Limb (tissue), 2 donors: ENCODE data around the gene CXorf38.

Experiments used
- DNase-seq, 2 donors: peaks; one replicate each; pipeline ENCODE4 v3.0.0-alpha.2; 2016; ENCODE audit errors: extremely low spot score in 2 of 2

The CXorf38 gene, protein sequence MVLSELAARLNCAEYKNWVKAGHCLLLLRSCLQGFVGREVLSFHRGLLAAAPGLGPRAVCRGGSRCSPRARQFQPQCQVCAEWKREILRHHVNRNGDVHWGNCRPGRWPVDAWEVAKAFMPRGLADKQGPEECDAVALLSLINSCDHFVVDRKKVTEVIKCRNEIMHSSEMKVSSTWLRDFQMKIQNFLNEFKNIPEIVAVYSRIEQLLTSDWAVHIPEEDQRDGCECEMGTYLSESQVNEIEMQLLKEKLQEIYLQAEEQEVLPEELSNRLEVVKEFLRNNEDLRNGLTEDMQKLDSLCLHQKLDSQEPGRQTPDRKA

DNA sequence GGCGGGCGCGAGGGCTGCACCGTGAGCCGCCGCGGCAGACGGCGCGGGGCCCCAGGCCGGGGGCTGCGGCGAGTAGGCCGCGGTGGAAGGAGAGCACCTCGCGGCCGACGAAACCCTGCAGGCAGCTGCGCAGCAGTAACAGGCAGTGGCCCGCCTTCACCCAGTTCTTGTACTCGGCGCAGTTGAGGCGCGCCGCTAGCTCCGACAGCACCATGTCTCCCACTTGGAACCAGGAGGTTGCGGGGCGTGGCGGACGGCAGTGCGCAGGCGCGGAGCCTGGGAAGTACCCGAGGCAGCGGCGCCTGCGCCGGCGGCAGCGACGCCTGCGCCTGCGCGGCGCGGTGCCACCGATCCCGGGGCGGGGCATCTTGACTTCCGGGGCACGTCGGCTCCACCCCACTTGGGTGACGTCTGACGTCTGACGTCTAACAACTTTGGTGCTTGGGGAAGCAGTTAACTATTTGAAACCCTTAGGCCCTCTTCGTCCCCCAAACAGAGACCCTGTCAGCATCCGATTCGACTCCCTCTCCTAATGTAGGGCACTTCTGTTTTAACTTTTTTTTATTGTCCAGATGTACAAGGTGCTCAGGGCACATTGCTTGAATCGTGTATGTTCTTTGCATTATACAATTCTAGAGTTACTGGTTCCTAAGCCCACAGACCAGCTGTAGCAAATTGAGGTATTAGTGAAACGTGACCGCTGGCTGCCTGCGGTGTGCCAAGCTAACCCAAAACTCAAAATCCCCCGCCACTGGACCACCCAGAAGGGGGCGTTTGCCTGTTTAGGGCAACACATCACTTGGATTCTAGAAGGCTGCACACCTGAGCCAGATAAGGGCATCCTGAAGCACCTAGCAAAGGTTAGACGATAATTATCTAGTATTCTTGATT is at the start of gene CXorf38:
Gene CXorf38 (minus strand): TSS at position 255 of the 891 bp plus-strand sequence. CDS start 41 bp downstream, at position 214.
- DNase-seq = peak; percentile 84 to 95

DNA sequence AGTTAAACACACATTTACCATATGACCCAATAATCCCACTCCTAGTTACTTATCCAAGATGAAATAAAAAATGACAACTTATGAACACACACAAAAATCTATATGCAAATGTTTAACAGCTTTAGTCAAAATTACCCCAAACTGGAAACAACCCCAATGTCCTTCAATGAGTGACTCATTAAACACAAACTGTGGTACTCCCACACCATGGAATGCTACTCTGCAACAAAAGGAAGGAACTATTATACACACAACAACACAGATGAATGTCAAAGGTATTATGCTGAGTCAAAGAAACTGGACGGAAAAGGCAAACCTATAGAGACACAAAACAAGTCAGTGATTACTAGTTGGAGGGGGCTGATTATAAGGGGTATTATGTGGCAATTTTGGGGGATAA is 47.4 kb upstream of the CXorf38 start:
- no peak for DNase-seq

DNA sequence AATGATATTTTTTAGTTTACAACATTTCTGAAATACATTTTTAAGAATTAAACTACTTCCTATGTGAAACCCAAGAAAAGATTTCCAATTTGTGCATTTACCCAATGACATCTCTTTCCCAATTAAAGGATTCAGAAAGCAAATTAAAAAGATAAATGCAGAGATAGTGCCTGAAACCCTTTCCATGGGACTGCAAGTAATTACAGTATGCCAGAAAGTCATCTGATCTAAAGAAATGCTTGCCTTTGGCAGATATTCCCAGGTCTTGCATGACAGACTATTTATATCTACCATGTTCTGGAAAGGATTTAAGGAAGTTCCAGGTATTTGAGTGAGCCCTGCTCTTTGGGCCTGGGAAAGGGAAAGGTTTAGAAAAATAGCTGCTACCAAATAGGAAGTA is 41.6 kb upstream of the CXorf38 start:
- no peak for DNase-seq

DNA sequence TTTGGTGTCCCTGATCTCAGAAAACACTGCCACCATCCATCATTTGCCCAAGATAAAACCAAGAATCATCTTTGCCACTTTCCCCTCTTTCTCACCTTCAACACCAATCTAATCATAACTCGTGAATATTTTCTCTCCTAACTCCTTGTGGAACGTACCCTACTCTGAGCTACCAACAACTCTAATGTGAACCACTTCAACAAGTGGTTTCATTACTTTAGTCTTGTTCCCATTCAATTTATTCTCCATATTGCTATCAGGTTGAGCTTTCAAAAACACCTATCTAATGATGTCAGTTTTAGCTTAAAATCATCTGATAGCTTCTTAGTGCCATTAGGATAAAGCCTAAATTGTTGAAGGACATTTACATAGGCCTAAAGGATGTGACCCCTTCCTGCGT is 39.8 kb upstream of the CXorf38 start:
- DNase-seq = no peak

DNA sequence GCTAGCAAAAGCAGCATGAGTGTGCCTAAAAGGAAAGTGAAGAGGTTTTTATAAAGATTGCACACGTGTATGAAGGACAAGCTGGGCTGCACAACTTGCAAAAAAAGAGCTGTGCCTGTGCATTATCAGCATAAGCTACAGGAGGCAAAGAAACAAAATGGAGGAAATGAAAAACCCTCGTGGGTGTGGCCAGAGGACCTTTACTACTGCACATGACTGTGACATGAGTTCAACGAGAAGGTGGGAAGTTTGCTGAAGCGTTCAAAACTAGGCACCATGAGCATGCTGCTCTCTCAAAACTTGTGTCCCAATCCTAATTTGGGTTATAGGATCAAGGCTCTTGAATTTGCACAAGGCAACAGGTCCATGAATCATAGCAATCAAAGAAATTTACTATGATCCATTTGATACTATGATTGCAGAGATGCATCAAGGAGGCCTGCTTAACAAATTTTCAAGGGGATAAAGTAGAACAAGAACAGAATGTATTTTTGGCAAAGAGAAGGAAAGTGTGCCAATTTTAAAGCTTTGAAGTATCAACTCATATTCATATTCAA is 38.1 kb upstream of the CXorf38 start:
- DNase-seq = no peak

DNA sequence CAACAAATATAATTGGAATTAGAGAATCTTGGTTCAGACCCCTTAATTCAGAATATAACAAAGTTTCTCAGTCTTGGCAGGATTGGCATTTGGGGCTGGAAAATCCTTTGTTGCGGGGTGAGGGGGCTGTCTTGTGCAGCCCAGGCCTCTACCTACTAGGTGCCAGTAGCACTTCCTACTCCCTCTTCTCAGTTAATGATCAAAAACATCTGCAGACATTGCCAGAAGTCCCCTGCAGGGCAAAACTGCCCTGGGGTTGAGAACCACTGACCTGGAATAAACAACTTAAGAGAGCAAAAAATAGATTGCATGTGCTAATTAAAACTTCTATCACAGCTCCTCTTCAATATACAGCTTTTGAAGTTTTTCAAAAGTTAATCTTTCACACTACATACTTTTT is 36.7 kb upstream of the CXorf38 start:
- DNase-seq = no peak

DNA sequence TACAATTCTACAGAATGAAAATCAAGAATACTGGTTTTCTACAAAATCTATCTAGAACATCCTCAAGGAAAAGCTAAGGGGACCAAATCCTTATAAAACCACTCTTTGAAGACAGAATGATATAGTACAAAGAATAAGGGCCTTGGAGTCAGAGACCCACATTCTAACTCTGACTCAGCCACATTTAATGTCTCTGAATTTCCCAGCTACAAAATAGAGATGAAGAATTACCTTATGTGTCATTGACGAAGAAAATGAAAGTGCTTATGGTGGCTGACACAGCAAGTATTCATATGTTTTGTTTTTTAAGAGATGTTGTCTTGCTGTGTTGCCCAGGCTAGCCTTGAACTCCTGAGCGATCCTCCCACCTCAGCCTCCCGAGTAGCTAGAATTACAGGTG is 35.9 kb upstream of the CXorf38 start:
- no peak for DNase-seq

DNA sequence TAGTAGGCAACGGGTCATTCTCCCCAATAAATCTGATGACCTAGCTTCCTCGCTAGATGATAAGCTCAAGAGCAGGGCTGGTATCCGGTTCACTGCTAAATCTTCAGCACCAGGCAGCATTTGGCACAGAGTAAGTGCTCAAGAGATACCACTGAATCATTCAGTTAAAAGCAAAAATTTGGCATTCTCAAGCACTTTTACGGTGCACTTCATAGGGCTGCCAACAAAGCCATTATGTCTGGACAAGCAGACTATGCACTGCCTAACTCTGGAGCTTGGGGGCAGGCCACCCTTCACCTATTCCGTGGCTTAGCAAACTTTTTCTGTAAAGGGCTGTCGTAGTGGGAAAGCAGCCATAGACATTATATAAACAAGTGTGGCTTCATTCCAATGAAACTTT is 23.8 kb upstream of the CXorf38 start:
- DNase-seq = no peak

DNA sequence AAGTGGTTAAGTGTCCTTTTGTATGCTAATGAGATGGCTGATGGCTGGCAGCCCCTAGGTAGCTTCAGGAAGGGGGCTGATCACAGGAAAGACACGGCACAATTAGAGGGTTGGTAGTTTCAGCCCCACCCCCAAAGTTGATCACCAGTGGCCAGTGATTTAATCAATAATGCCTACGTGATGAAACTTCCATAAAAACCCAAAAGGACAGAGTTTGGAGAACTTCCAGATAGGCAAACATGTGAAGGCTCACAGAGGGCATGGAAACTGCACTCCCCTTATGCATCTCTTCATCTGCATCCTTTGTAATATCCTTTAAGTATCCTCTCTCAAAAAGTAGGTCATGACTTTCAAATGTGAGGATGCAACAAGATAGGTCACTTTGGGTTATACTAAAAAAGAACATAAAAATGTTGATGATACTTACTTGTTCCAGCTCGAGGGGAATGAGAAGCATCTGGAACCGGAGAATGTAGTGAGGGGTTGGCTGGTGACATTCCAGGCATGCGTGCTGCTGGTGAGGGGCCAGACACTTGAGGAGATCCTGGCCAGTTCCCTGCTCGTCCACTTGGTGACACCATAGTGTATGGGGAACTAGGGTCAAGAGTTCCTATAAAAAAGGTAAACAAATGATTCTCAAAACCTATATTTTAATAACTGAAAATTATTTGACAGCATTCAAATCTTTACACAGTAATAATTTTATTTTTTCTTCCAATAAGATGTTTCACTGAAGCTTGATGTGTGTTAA is 16.7 kb upstream of the CXorf38 start:
- DNase-seq = no peak

DNA sequence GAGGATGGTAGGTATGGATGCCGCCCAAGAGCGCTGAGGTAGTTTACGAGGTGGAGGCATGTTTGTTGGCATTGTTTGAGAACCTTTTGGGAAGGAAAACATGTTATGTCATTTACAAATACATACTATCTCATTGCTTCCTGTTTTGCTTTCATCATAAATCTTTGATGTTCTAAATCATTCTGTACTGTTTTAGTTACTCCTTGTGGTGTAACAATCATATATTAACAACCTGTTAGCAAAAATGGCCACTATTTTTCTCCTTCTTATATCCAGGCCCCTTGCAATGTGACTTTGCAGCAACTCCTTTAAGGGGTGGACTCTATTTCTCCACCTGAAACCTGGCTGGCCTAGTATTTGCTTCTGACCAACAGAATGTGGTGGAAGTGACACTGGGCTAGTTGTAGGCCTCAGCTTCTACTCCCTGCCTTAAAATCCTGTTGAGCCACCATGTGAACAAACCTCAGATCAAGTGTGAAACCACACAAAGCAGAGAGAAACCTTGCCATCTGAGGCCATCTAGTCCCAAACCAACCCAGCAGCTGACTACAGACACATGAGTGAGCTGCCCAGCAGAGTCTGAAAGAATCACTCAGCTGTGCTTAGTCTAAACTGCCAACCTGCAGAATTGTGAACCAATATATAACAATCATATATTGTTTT is 15.8 kb upstream of the CXorf38 start:
- DNase-seq = no peak

DNA sequence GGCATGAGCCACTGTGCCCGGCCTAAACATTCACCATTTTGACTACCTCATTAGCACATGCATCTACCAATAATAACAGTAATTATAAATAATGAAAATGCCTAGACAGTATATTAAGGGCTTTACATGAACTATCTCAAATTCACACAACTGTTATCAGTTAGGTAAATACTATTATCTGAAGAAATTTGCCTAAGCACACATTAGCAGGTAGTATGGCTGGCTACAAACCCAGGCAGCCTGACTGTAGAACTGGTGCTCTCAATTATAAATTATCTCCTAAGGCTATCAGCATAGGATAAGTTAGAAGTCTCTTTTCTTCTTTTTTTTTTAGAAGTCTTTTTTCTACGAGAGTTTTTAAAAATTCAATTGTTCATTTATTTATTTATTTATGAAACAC is 14.1 kb upstream of the CXorf38 start:
- no peak for DNase-seq

DNA sequence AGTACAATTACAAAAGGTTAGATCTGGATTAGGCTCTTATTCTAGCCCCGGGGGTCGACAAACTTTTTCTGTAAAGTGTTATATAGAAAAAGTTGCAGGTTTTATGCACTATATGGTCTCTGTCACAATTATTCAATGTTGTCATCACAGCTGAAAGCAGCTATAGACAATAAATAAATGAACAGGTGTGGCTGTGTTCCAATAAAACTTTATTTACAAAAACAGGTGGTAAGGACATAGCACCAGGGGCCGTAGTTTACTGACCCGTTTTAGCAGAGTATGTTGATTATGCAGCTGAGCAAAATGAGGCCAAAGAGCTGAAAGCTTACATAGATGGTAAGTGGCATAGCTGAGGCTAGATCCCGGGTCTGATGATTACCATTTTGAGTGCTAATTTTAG is 13.0 kb upstream of the CXorf38 start:
- no peak for DNase-seq

DNA sequence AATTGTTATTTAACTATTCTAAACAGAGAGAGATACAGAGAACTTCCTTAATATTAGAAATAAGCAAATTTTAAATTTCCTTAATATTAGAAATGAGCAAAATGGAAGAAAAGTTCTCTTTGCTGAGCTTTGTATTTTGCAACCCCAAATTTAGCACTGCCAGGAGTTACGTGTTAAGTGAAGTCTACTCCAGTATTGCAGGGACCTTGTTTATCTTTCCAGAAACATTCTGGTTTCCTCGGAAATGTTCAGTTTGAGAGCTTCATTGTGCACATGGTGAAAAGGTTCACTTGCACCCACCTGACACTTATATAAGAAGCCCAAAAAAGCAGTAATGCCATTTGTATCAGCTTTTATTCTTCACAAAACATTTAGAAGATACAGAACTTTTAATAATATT is 6.2 kb upstream of the CXorf38 start:
- no peak for DNase-seq

DNA sequence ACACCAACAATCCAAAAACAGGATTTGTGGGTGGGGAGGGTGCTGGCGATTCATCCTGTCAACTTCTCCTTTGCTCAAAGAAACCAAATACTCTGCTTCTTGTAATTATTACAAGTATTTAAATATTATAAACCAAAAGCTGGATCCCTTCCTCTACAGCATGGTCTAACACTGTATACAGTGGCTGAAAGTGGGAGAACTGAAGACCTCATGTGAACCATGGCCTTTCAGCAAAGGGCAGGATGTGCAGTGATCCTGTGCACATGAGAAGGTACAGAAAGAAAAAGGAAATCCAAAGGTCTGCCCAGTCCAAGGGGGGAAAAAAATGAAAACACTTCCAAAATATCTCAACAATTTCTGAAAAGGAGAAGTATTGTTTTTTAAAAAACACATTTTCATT is 5.3 kb upstream of the CXorf38 start:
- DNase-seq = no peak

DNA sequence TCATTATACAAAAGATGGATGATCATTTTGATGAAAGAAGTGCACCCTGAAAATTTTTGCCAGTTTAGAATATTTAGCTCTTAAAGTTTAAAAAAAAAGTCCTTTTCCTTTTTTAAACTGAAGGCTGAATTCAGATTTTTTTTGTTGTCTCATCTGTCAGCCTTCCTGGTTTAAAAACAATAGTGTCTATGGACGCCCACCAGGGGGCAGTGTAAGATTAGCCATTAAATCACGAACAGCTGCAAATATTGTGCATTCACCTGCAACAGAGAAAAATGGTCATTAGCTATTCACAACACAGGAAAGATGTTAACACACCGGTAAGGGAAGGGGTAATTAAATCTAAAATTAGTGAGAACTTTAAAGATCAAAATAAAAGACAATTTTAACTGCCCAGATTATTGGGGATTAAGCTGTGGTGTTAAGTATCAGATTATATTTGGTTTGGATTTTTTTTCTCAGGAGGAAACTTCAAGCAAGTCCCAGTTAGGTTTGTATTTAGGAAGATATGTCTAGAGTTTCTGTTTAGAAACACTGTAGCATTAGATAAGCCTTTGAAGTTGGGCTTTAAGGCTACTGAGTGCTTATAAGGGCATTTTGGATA is 4.4 kb upstream of the CXorf38 start:
- peak; percentile 51 to 73 for DNase-seq

DNA sequence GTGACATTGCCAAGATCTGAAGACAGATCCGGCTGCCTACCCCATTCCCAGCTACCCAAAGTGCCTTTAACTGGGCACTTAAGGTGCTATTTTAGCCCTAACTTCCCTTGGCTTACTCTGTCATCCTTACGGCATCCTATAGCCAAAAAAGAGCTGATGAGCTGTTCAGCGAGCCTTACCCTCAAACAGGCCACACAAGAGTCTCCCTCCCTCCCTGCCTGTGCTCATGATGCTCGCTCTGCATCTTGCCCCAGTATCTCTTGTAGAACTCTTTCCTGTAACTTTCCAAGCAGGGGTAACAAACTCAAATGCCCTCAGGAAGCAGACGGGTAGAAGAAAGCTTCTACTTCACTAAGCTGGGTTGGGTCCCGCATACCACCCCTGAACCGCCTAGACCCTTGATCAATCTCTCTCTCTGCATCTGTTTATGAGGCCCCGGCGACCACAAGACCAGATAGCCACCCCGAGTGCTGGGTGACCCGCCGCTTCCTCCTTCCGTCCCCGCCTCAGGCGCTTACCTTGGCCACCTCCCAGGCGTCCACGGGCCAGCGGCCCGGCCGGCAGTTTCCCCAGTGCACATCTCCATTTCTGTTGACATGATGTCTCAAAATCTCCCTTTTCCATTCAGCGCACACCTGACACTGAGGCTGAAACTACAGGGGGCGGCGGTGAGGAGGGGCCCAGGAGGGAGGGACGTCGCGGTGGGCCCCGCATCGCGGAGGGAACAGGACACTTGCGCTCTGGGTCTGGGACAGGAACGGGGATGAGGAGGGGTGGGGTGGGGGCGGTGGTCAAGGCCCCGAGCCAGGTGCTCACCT is 663 bp downstream of the CXorf38 start:
- no peak for DNase-seq

DNA sequence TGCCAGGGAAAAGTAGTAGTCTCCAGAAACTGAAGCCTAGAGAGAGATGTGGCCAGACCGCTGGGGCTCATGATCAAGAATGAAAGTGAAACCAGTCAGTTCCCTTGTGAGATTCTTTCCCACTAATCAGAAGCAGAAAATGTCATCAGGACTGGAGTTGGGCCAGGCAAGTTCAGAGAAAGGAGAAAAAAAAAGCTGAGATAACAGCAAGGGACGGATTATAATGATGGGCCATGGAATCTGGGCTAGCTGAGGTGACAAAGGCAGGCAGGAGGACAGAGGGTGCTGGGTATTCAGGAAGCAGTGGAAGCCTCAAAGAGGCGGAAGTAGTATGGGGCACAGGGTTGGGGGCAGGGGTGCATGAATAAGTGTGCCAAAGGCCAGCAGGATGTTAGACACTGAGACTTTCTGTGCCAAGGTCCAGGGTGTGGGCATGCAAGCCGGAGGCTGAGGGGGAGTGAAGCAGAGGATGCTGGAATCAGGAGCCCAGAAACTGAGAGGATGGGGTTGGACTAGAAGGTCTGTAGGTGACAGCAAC is 2.5 kb downstream of the CXorf38 start:
- DNase-seq = peak in 1 of 2 donors; percentile 10

DNA sequence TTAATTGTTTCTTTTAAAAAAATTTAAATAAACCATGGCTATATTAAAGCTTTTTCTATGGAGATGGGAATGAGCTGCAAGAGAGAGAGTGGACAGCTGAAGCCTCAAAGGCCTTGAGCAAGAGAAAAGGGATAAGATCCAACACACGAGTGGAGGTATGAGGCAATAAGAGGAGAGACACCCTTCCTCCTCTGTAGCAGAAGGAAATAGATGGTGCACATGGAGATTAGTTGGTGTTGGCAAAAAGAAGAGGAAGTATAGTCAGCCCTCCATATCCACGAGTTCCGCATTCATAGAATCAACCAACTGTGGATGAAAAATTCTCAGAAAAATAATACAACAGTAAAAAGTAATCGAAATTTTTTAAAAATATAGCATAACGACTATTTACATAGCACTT is 3.2 kb downstream of the CXorf38 start:
- DNase-seq = no peak

DNA sequence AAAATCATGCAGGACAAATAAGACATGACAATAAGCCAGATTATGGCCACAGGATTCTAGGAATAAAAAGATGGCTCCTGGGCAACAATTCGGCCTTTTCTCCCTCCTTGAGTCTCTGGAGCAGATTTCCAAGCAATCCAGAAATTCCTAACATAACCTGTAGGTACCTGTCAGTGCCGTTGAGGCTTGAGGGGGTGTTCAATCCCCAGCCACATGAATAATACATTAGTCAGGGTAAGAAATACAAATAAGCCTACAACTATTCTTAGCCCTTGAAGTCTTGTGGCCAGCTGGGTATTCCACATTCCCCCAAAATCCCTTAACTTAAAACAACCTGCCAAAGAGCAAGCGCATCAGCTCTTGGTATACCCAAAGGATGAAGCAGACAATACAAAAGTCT is 9.7 kb downstream of the CXorf38 start:
- DNase-seq = no peak

DNA sequence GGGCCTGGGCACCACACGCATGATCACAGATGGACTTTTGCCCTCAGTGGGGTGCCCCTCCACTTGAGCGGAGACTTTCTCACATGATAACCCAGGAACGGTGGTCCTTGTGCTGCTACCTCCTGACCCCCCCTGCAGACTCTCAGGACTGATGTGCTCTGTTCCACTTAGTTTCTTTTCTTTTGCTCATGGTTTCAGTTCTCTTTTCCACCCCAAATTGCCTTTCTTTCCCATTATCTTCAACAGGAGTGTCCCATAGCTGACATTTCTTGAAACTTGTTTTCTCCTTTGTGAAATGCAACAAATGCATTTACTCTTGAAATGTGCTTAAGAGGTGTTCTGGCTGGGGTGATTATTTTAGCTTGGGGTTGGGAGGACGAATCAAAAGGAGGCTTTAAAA is 15.2 kb downstream of the CXorf38 start:
- no peak for DNase-seq
